ENCODE measurements around the gene PRG3.
"Not testable (repeated sequence)": the region's sequence is repeated elsewhere in the genome, so short reads cannot be mapped to it uniquely, and the experiment has no call there.

The PRG3 gene

GRCh38 chr11:57336856-57337255 is 44.1 kb downstream of the PRG3 start:
- not testable (repeated sequence) for DNase-seq (ENCODE audit: low read depth)

- no peak for DNase-seq (ENCODE audit: low read depth)
Measured at GRCh38 chr11:57336111-57336666, 44.8 kb downstream of the PRG3 start.

GRCh38 chr11:57335343-57336110 is 45.4 kb downstream of the PRG3 start, which contains the start of gene SSRP1:
Gene SSRP1, minus strand, starts transcription at chr11:57335892. Its CDS starts 771 bp downstream, at chr11:57335121.
- DNase-seq (ENCODE audit: low read depth), result peak; percentile 84

- no peak for DNase-seq (ENCODE audit: low read depth)
Measured at GRCh38 chr11:57335023-57335342, 46.0 kb downstream of the PRG3 start.

- DNase-seq (ENCODE audit: low read depth), result no peak
Measured at GRCh38 chr11:57332694-57333440, 48.1 kb downstream of the PRG3 start.

GRCh38 chr11:57331720-57332119 is 49.2 kb downstream of the PRG3 start:
- DNase-seq (ENCODE audit: low read depth), result no peak

- no peak for DNase-seq (ENCODE audit: low read depth)
Measured at GRCh38 chr11:57330029-57330428, 50.9 kb downstream of the PRG3 start.

GRCh38 chr11:57327721-57328120 is 53.2 kb downstream of the PRG3 start:
- no peak for DNase-seq (ENCODE audit: low read depth)

Measured in fibroblast of gingiva (primary cell).